Measurements from ENCODE around the gene NACA.
"Not testable (repeated sequence)": the region's sequence is repeated elsewhere in the genome, so short reads cannot be mapped to it uniquely, and the experiment has no call there.

The NACA gene

GRCh38 chr12:56728139-56728861 is 3.2 kb upstream of the NACA start:
- no peak for DNase-seq
- intact Hi-C loops (cut with DNase I): loop anchor here (10.0 kb wide), 1 partner anchor 93 kb away; the partner anchor contains the start of gene BAZ2A

- intact Hi-C loops (cut with DNase I): loop anchor here (10.0 kb wide), 1 partner anchor 91 kb away; the partner anchor contains the start of gene BAZ2A
- DNase-seq: not testable (repeated sequence)
Measured at GRCh38 chr12:56726196-56726675, 1.1 kb upstream of the NACA start.

- no peak for DNase-seq
- intact Hi-C loops (cut with DNase I): loop anchor here (2.0 to 10.0 kb wide), 2 partner anchors 37 to 91 kb away; partner anchors contain the start of genes BAZ2A and PTGES3
Measured at GRCh38 chr12:56725723-56726102, 614 bp upstream of the NACA start.

DNA sequence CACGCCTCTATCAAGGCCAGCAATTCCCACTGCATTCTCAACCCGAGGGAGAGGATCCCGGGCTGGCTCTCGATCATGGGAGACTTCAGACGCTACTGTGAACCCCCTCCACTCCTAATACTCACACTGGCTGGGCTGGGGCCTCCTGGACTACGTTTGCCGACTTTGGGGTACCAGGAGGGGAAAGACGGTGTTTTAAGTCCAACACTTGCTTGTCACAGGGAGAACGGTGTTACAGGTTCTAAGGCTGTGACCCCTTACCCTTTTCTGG is 463 bp downstream of the NACA start:
- peak in 10 of 42 donors; percentile 7 to 47 (median 20) for DNase-seq
- intact Hi-C loops (cut with DNase I): loop anchor here (2.0 to 10.0 kb wide), 2 partner anchors 36 to 90 kb away; partner anchors contain the start of genes BAZ2A and PTGES3

DNA sequence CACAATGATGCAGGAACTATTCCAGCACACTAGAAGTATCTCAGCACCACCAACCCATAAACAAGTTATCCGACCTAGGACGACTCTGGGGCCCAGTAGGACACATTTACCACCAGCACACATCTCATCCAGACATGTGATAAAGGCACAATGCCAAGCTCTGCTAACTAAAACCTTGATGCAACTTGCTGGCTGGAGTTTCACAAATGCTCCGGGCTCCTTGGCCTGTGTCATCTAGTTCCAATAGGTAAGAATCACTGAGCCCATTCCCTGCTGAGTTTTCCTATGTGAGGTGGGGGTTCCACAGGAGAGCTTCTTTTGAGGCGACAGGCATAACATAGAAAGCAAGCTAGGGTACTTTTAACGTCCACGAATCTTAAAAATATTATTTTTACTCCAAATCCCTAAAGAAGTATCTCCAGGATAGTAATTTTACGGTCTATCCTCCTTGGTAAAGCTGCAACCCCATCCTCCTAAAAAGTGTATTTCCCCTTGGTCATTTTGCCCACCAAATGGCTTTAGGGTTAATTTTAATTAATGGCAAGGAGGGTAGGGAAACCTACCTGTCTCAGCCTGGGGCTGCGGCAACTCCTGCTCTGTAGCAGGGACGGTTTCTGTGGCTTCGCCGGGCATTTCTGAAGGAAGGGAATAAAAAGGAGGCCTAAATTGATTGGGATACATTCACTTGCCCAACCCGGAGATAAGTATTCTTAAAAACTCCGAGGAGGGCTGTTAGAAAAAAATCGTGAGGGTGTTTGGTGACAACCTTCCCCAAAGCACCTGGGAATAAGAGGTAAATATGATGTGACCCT is 1.0 kb downstream of the NACA start:
- intact Hi-C loops (cut with DNase I): loop anchor here (2.0 to 10.0 kb wide), 2 partner anchors 35 to 89 kb away; partner anchors contain the start of genes BAZ2A and PTGES3
- DNase-seq: peak in 16 of 42 donors; percentile 2 to 68 (median 26)

DNA sequence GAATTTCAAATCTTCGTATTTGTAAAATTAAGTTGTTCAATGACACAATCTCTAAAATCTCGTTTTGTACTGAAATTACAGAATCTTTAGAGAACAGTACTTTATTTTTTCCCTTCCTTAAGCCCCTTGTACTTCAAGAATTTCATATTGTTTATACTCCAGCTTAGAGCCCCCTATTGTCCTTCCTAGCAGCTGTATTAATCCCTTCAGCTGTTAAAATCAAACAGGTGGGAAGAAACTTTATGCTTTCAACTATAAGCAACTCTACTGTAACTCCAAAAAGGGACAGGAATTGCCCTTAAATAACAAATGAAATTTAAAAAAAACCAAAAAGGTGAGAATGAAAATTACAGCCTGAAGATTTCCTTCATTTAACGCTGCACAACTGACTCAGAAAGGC is 1.7 kb downstream of the NACA start:
- no peak for DNase-seq
- intact Hi-C loops (cut with DNase I): loop anchor here (10.0 kb wide), 1 partner anchor 89 kb away; the partner anchor contains the start of gene BAZ2A

- intact Hi-C loops (cut with DNase I): loop anchor here (10.0 kb wide), 1 partner anchor 88 kb away; the partner anchor contains the start of gene BAZ2A
- no peak for DNase-seq
Measured at GRCh38 chr12:56722832-56723231, 2.3 kb downstream of the NACA start.

- DNase-seq: no peak
- intact Hi-C loops (cut with DNase I): loop anchor here (10.0 kb wide), 1 partner anchor 87 kb away; the partner anchor contains the start of gene BAZ2A
Measured at GRCh38 chr12:56721721-56722120, 3.4 kb downstream of the NACA start.

DNA sequence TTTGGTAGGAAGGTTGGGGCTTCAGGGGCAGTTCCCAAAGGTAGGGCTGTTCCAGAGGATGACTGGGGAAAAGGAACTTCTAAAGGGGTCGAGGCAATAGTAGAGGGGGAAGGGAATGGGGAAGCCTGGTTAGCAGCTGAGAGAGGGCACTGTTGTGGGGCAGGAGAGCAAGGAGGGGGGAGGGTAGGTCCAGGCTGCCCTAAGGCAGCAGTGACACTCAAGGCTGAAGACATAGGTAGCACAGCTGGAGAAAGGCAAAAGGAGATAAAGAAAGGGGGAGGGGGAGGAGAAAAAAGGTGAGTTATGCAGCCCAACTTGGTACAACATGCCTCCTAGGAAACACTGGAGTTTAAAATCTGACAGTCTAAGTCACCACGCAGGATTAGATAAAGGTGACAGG is 3.9 kb downstream of the NACA start:
- DNase-seq: no peak
- intact Hi-C loops (cut with DNase I): loop anchor here (10.0 kb wide), 1 partner anchor 86 kb away; the partner anchor contains the start of gene BAZ2A

DNA sequence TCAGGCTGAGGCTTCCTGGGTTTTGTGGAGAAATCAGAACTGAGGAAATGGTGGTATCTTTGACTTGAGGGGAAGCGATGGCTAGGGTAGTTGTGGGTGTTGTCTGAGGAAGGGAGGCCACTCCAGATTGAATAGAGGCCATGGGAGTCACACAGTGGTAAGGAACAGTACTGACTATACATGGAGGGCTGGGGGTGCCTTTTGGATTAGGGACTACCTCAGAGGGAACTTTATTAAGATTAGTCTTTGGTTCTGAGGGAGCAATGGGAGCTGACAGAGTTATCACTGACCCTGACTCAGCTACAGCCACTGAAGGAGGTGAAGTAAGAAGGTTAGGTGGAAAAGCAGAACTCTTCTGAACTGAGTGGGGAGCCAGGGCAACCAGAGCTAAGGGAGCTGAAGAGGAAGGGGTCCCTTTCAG is 4.4 kb downstream of the NACA start:
- DNase-seq: no peak
- intact Hi-C loops (cut with DNase I): loop anchor here (10.0 kb wide), 1 partner anchor 86 kb away; the partner anchor contains the start of gene BAZ2A

DNA sequence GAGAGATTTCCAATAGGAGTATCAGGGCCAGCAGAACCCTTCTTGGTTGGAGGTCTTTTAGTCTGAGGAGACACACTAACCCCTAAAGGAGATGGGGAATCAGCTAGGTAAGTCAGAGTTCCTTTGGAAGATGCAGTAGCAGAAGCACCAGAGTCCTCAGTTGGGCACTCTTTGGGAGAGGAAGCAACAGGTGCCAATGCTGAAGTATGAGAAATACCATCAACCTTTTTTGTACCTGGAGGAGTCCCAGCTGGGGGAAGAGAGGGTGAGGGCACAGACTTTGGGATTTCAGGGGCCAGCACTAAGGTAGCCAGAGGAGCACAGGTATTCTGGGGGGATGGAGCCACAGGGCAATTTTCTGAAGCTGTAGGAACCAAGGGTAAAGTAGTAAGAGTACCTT is 6.0 kb downstream of the NACA start:
- intact Hi-C loops (cut with DNase I): no loop called here
- no peak for DNase-seq

GRCh38 chr12:56718636-56719035 is 6.5 kb downstream of the NACA start:
- intact Hi-C loops (cut with DNase I): no loop called here

DNA sequence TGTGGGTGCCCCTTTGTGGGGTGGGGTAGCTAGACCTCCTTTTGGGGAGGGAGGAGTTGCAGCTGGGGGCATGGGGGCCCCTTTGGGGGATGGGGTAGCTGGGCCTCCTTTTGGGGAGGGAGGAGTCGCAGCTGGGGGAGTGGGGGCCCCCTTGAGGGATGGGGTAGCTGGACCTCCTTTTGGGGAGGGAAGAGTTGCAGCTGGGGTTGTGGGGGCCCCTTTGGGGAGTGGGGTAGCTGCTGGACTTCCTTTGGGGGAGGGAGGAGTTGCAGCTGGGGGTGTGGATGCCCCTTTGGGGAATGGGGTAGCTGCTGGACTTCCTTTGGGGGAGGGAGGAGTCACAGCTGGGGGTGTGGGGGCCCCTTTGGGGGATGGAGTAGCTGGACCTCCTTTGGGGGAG is 7.0 kb downstream of the NACA start:
- no peak for DNase-seq
- intact Hi-C loops (cut with DNase I): no loop called here

More at GRCh38 chr12:56718636-56719035, 6.5 kb downstream of the NACA start:
- DNase-seq: no peak

GRCh38 chr12:56716933-56717880 is 7.9 kb downstream of the NACA start:
- DNase-seq: peak in 1 of 42 donors; percentile 22
- intact Hi-C loops (cut with DNase I): no loop called here

GRCh38 chr12:56716458-56716857 is 8.6 kb downstream of the NACA start:
- peak in 1 of 42 donors; percentile 9 for DNase-seq
- intact Hi-C loops (cut with DNase I): no loop called here

GRCh38 chr12:56715798-56716197 is 9.3 kb downstream of the NACA start:
- intact Hi-C loops (cut with DNase I): no loop called here
- peak in 2 of 42 donors; percentile 2 to 13 for DNase-seq

- intact Hi-C loops (cut with DNase I): no loop called here
- no peak for DNase-seq
Measured at GRCh38 chr12:56714431-56714929, 10.6 kb downstream of the NACA start.

DNA sequence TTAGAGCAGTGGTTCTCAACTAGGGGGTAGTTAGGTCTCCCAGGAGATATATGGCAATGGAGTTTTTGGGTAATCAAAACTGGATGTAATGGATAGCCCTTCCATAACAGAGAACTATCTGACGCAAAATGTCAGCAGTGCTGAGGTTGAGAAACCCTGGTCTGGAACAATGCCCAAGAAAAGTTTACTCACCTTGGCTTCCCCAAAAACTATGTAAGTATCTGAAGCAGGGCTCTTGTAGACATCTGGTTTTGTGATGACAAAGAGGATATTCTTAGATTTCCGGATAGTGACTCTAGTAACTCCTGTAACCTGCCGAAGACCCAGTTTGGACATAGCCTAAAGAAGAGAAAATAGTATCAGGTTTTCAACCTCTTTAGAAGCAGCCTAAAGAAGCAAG is 11.8 kb downstream of the NACA start:
- intact Hi-C loops (cut with DNase I): no loop called here
- DNase-seq: no peak

Data from head of caudate nucleus (tissue), 42 donors.